ENCODE measurements around the gene PTPRE. TPM values are rescaled to one million over a fixed set of nuclear protein-coding genes. Genes with fewer than 3 reads are reported as not detected.

The PTPRE gene
- total RNA-seq, 6 donors from 2014 or later = 49.9 to 89.2 (median 64.2) TPM

- peak in 1 of 2 donors; percentile 79 for DNase-seq
- peak; percentile 71 to 79 for ATAC-seq (ENCODE audit: low FRiP score in 2 of 2)
- 51 to 59% methylated on average over 10 to 11 of the region's 11 CpGs for WGBS, 2 donors
- Histone ChIP-seq H3K9me3 (no peaks in the 10 kb centered on the region), H3K4me3 (peak overlapping the region in 1 of 4 donors; percentile 12), H3K27ac (peak overlapping the region; percentile 89 to 92 (median 90)), H3K36me3 (peaks cover 14 to 85% (median 41%) of the 10 kb centered on the region in 4 donors), H3K27me3 (no peaks in the 10 kb centered on the region), H3K4me1 (peaks cover 24 to 42% (median 32%) of the 10 kb centered on the region in 4 donors)
- TF ChIP-seq EP300 (IDR thresholded peaks at IDR 0.05) (peak in 3 of 4 donors; percentile 55 to 77 (median 60)), CTCF (IDR thresholded peaks at IDR 0.05) (no peak), POLR2A (IDR thresholded peaks at IDR 0.05) (no peak), POLR2AphosphoS5 (IDR thresholded peaks at IDR 0.05) (peak; percentile 73 to 76)
These were observed 157.4 kb downstream of the PTPRE start for GRCh38 chr10:128064108-128064969.

GRCh38 chr10:128064970-128065580, 158.2 kb downstream of the PTPRE start:
- Histone ChIP-seq H3K36me3 (peaks cover 17 to 85% (median 43%) of the 10 kb centered on the region in 4 donors), H3K9me3 (no peaks in the 10 kb centered on the region), H3K27me3 (no peaks in the 10 kb centered on the region), H3K4me1 (peaks cover 24 to 42% (median 32%) of the 10 kb centered on the region in 4 donors), H3K4me3 (no peak overlapping the region), H3K27ac (peak overlapping the region; percentile 72 to 92 (median 90))
- ATAC-seq (ENCODE audit: low FRiP score in 2 of 2) (peak; percentile 13 to 32), DNase-seq (peak; percentile 55 to 89)
- TF ChIP-seq POLR2AphosphoS5 (IDR thresholded peaks at IDR 0.05) (no peak), POLR2A (IDR thresholded peaks at IDR 0.05) (no peak), CTCF (IDR thresholded peaks at IDR 0.05) (no peak), EP300 (IDR thresholded peaks at IDR 0.05) (no peak)
- 79 to 80% methylated on average over 12 to 17 of the region's 17 CpGs for WGBS, 2 donors

GRCh38 chr10:128065881-128066534, 159.1 kb downstream of the PTPRE start:
- 88 to 99% methylated on average over 13 of the region's 13 CpGs for WGBS, 2 donors
- peak in 1 of 2 donors; percentile 16 for DNase-seq
- ATAC-seq (ENCODE audit: low FRiP score in 2 of 2) = no peak
- H3K4me3 ChIP-seq = no peak overlapping the region
- H3K27me3 ChIP-seq = no peaks in the 10 kb centered on the region
- H3K4me1 ChIP-seq = peaks cover 24 to 42% (median 32%) of the 10 kb centered on the region in 4 donors
- no peaks in the 10 kb centered on the region for H3K9me3 ChIP-seq
- peak overlapping the region; percentile 72 to 92 (median 90) for H3K27ac ChIP-seq
- TF ChIP-seq POLR2A (IDR thresholded peaks at IDR 0.05) (no peak), CTCF (IDR thresholded peaks at IDR 0.05) (no peak), EP300 (IDR thresholded peaks at IDR 0.05) (no peak)
- peaks cover 17 to 85% (median 46%) of the 10 kb centered on the region in 4 donors for H3K36me3 ChIP-seq

DNA sequence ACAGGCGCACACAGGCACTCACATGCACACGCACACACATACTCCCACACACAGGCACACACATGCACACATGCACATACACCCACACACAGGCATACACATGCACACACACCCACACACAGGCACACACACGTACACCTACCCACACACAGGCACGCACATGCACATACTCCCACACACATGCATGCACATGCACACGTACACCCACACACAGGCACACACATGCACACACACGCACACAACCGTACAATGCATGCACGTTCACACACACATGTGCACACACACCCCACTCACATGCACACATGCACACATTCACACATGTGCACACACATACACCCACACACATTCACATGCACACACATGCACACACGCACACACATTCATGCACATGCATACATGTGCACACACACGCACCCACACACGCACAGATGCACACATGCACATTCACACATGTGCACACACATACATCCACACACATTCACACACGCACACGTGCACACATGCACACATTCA, 160.0 kb downstream of the PTPRE start:
- no peak for DNase-seq
- H3K36me3 ChIP-seq = peaks cover 17 to 88% (median 51%) of the 10 kb centered on the region in 4 donors
- no peaks in the 10 kb centered on the region for H3K27me3 ChIP-seq
- H3K27ac ChIP-seq = no peak overlapping the region
- ATAC-seq (ENCODE audit: low FRiP score in 2 of 2) = no peak
- H3K4me1 ChIP-seq = peaks cover 24 to 41% (median 31%) of the 10 kb centered on the region in 4 donors
- no peak for TF ChIP-seq CTCF (IDR thresholded peaks at IDR 0.05)
- TF ChIP-seq EP300 (IDR thresholded peaks at IDR 0.05) = no peak
- no peak for TF ChIP-seq POLR2A (IDR thresholded peaks at IDR 0.05)
- TF ChIP-seq POLR2AphosphoS5 (IDR thresholded peaks at IDR 0.05) = no peak
- no peaks in the 10 kb centered on the region for H3K9me3 ChIP-seq
- 80 to 87% methylated on average over 13 of the region's 13 CpGs for WGBS, 2 donors
- no peak overlapping the region for H3K4me3 ChIP-seq

Data from upper lobe of left lung (tissue), 6 donors.